Heart left ventricle (tissue), 16 donors: ENCODE results near the gene PCGF1. TPM values are rescaled to one million over a fixed set of nuclear protein-coding genes. Genes with fewer than 3 reads are reported as not detected.

ENCODE experiments used
- ATAC-seq, 4 donors: fragments of 200-7000 bp; cut with Tn5 transposase; one replicate each; pipeline ENCODE4 v1.9.1; 2020 to 2022; ENCODE audit warnings: moderate library complexity in 4 of 4, mild to moderate bottlenecking in 3 of 4, moderate number of reproducible peaks in 1 of 4
- DNase-seq, 5 donors: peaks; one replicate each; pipeline ENCODE4 v3.0.0-alpha.2; 2020
- H3K27ac ChIP-seq, 12 donors: fragments of 200-600 bp; sonication (generic) in 4 of 12; one replicate each; pipeline versions ENCODE4 v1.5.0 to v1.8.0; 2016 to 2022; ENCODE audit warnings: mild to moderate bottlenecking in 2 of 12
- H3K27me3 ChIP-seq, 9 donors: fragments of 200-600 bp; sonication (generic) in 2 of 9; one replicate each; pipeline versions ENCODE4 v1.5.1 to v1.8.0; 2016 to 2022; ENCODE audit warnings: mild to moderate bottlenecking in 3 of 9
- H3K36me3 ChIP-seq, 9 donors: fragments of 200-600 bp; sonication (generic) in 2 of 9; one replicate each; pipeline versions ENCODE4 v1.5.0 to v1.8.0; 2018 to 2022; ENCODE audit warnings: mild to moderate bottlenecking in 2 of 9
- H3K4me1 ChIP-seq, 12 donors: fragments of 200-600 bp; sonication (generic) in 4 of 12; one replicate each; pipeline versions ENCODE4 v1.5.0 to v1.8.0; 2016 to 2022; ENCODE audit warnings: mild to moderate bottlenecking in 3 of 12
- H3K4me3 ChIP-seq, 12 donors: fragments of 200-600 bp; sonication (generic) in 4 of 12; one replicate each; pipeline versions ENCODE4 v1.5.0 to v1.8.0; 2017 to 2022; ENCODE audit warnings: mild to moderate bottlenecking in 9 of 12, moderate library complexity in 4 of 12
- H3K9me3 ChIP-seq, 12 donors: fragments of 200-600 bp; sonication (generic) in 4 of 12; one replicate each; pipeline versions ENCODE4 v1.5.0 to v1.8.0; 2016 to 2022; ENCODE audit warnings: mild to moderate bottlenecking in 1 of 12
- CTCF ChIP-seq, 12 donors: fragments of 200-600 bp; sonication (generic) in 4 of 12; IDR thresholded peaks; one replicate each; pipeline versions ENCODE4 v1.5.0 to v1.8.0; 2018 to 2022; ENCODE audit warnings: antibody characterized with exemption in 12 of 12, mild to moderate bottlenecking in 5 of 12
- POLR2A ChIP-seq, 2 donors: fragments of 450-650 bp; IDR thresholded peaks; one replicate each; pipeline ENCODE4 v1.6.1; 2017; ENCODE audit warnings: antibody characterized with exemption in 2 of 2, mild to moderate bottlenecking in 2 of 2, moderate library complexity in 2 of 2
- WGBS, 4 donors: extraction: QIAGEN DNeasy Blood & Tissue Kit in 2 of 4; methylation state at CpG; one replicate each; pipeline versions ENCODE4 v1.1.5 to v1.1.7; 2013 to 2018; 5-methylcytosine and 5-hydroxymethylcytosine counted together
- intact Hi-C, 10 donors: fragments of 100-400 bp; cut with DNase I; formaldehyde crosslinking; loops; one replicate each; pipeline versions ENCODE4 v1.11.1 to v1.14.2; 2022
- polyA plus RNA-seq, 2 donors: library from polyadenylated mRNA; stranded (reverse); fragments of 200-250 nt; gene quantifications; one replicate each; pipeline ENCODE4 v1.2.3, GENCODE V29; 2013
- total RNA-seq, 9 donors: library from RNA; depleted of rRNA in 2 of 9; stranded (reverse); fragments of >200 nt in 2 of 9; fragmentation: NEBNext Ultra II Directional in 3 of 9; extraction: Animal tissue kit (Norgen Biotek cat#: 25700) in 3 of 9; gene quantifications; one replicate each; pipeline versions ENCODE4 v1.1.0 to v1.2.4, GENCODE V29; 2016 to 2023
- donor health status: ischemic (EF 13 %, LVEDD 7.1; RV severe dilation, severe dysfunction).
- donor health status: healthy with polysubstance abuse.
- donor health status: DM: no; HTN: yes; CAD: no.
- donor health status: DM: no; HTN: no; CAD: no.
- donor health status: ischemic (EF 25% LVEDD 6.9; RV normal size, moderate dysfunction).
- donor health status: ischemic (EF 25% LVEDD 5.7; RV mildly dilated, moderate dysfunction).
- donor health status: healthy.
- donor health status: DM: yes; HTN: yes; CAD: no.
- donor health status: ischemic (EF 35%, LVEDD 5.7; RV mildly dilated, moderate dysfunction).
- donor health status: nonischemic (EF 11% LVEDD 7.7; RV severe dilation, severe dysfunction).
- donor health status: DM: yes; HTN: yes; CAD: no.
- donor health status: PGD.
- donor health status: ischemic (EF 29% LVEDD 5.4; RV normal size, mild dysfunction).
- donor health status: nonischemic (EF 23%, LVEDD 6.1; RV moderate dilation, normal function).

The PCGF1 gene
- total and polyA plus RNA-seq, 11 donors, result 10.6 to 24.9 (median 19.2) TPM

GRCh38 chr2:74510272-74510671 is 2.8 kb upstream of the PCGF1 start:
- H3K4me3 ChIP-seq, result no peak overlapping the region
- ATAC-seq, result no peak
- WGBS, 4 donors, result 68 to 79% (median 73%) methylated on average over 4 of the region's 4 CpGs
- DNase-seq, result no peak
- H3K9me3 ChIP-seq, result no peaks in the 10 kb centered on the region
- H3K27me3 ChIP-seq, result peaks cover 31 to 74% (median 52%) of the 10 kb centered on the region in 9 donors
- TF ChIP-seq POLR2A (IDR thresholded peaks at IDR 0.05), result no peak
- TF ChIP-seq CTCF (IDR thresholded peaks at IDR 0.05), result no peak
- peaks cover 0 to 11% (median 8%) of the 10 kb centered on the region in 9 donors for H3K36me3 ChIP-seq
- H3K4me1 ChIP-seq, result peaks cover 6 to 44% (median 31%) of the 10 kb centered on the region in 12 donors
- no peak overlapping the region for H3K27ac ChIP-seq
- intact Hi-C loops, result no loop called here

- peak in 3 of 4 donors; percentile 1 to 16 (median 10) for ATAC-seq
- H3K4me1 ChIP-seq, result peaks cover 4 to 48% (median 33%) of the 10 kb centered on the region in 12 donors
- intact Hi-C loops, result loop anchor here in 4 of 10 donors (1.0 to 5.0 kb wide), 6 partner anchors 21 to 79 kb away; partner anchors contain the start of genes AUP1 (in 2 of the 4), HTRA2 (in 2 of the 4), TTC31 (in 2 of the 4) and CCDC142 (in 1 of the 4)
Measured at GRCh38 chr2:74507926-74508520, 528 bp upstream of the PCGF1 start.

GRCh38 chr2:74505448-74506246 is 1.8 kb downstream of the PCGF1 start:
- Histone ChIP-seq H3K4me1 (peaks cover 4 to 59% (median 39%) of the 10 kb centered on the region in 12 donors), H3K27me3 (peaks cover 0 to 53% (median 10%) of the 10 kb centered on the region in 9 donors), H3K36me3 (peaks cover 0 to 18% (median 15%) of the 10 kb centered on the region in 9 donors), H3K9me3 (no peaks in the 10 kb centered on the region), H3K4me3 (peak overlapping the region in 5 of 12 donors; percentile 75 to 87 (median 82)), H3K27ac (peak overlapping the region in 1 of 12 donors; percentile 100)
- intact Hi-C loops, result loop anchor here in 3 of 10 donors (2.0 to 5.0 kb wide), 4 partner anchors 23 to 82 kb away; partner anchors contain the start of genes AUP1 (in 1 of the 3), CCDC142 (in 1 of the 3), DOK1 (in 1 of the 3) and HTRA2 (in 1 of the 3)
- ATAC-seq (no peak), DNase-seq (no peak)
- TF ChIP-seq CTCF (IDR thresholded peaks at IDR 0.05), result no peak
- TF ChIP-seq POLR2A (IDR thresholded peaks at IDR 0.05), result no peak
- 93 to 95% (median 95%) methylated on average over 14 of the region's 14 CpGs for WGBS, 4 donors

More at GRCh38 chr2:74507926-74508520, 528 bp upstream of the PCGF1 start:
- 12 to 17% (median 15%) methylated on average over 36 to 38 of the region's 38 CpGs for WGBS, 4 donors
- Histone ChIP-seq H3K27me3 (peaks cover 9 to 53% (median 29%) of the 10 kb centered on the region in 9 donors), H3K4me3 (peak overlapping the region; percentile 41 to 92 (median 78)), H3K9me3 (no peaks in the 10 kb centered on the region), H3K27ac (peak overlapping the region; percentile 95 to 100 (median 98)), H3K36me3 (peaks cover 0 to 18% (median 15%) of the 10 kb centered on the region in 9 donors)
- peak in 2 of 5 donors; percentile 35 to 40 for DNase-seq
- TF ChIP-seq CTCF (IDR thresholded peaks at IDR 0.05) (no peak), POLR2A (IDR thresholded peaks at IDR 0.05) (no peak)
